NCI-H748 (cell line): ENCODE results near the gene INPP5J.
"Not testable (repeated sequence)": the region's sequence is repeated elsewhere in the genome, so short reads cannot be mapped to it uniquely, and the experiment has no call there.

Experiments used
- DNase-seq: peaks from one replicate; lab custom pipeline; 2025; ENCODE audit not compliant: unreplicated experiment; lab: John Stamatoyannopoulos, UW

Gene INPP5J

DNA sequence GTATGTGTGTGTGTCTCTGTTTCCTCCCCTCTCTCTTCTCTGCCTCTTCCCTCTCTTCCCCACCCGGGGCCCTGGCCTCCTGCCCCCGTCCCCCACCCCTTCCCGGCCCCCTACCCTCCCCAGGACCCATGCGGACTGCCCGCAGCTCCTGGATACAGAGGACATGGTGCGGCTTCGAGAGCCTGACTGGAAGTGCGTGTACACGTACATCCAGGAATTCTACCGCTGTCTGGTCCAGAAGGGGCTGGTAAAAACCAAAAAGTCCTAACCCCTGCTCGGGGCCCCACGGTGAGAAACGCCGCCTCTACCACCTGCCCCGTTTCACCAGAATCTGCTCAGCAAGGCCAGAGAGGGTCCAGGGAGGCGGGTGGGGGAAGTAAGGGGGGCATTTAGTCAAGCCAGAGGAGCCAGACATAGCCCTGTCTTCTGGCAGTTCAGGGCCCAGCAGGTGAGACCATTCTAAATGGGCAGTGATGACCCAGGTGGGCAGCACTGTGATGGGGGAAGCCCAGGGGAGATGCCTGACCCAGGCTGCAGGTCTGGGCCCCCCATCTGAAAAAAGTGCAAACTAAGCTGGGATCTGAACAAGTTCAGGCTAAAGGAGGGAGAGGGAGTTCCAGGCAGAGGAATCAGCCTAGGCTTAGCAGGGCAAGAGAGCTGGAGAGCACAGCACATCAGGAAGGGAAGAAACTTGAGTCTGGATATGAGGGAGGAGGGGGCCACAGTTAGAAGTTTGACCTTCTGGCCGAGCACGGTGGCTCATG lies 21.8 kb upstream of the INPP5J start:
- no peak for DNase-seq

DNA sequence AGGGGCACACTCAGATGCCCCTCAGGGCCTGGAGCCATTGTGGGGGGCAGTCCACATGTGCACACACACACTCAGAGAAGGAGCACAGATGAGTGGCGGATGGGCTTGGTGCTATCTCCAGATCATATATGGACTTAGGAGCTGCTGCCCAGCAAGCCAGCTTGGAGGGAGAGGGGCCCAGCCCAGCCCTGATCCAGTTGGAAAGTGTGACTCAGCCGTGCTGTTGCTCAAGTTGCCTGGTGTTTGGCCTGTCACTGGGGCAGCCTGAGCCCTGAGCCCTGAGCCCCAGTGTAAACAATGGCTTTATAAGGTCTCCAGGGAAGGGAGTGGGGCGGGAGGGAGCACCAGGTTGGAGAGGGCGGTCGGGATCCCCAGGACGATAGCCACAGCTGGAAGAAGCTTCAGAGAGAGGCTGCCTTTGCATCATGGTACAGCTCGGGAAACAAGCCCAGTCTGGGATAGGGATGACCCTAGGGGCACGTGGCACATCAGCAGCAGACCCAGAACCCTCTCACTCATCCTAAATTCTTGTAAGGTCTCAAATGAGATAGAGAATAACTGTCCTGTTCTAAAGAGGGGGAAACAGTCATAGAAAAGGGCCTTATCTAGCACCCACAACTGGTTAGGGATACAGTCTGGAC lies 20.2 kb upstream of the INPP5J start:
- DNase-seq = no peak

DNA sequence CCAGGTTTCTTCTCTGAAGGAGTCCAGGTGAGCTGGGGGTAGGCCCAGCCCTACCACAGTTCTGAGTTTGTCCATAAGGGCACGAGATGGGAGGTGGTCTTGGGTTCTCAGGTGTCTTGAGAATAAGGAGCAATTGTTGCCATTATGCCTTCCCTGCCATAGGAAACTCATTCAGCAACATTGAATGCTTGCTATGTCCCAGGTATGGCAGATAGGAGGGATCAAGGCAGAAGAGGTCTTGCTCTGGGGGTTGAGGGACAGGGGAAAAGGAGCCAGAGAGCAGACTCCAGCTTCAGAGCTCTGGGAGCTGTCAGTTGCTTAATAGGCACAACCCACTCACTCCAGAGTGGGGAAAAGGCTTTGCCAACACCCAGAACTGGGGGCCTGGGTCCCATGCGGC lies 19.7 kb upstream of the INPP5J start:
- DNase-seq = no peak

DNA sequence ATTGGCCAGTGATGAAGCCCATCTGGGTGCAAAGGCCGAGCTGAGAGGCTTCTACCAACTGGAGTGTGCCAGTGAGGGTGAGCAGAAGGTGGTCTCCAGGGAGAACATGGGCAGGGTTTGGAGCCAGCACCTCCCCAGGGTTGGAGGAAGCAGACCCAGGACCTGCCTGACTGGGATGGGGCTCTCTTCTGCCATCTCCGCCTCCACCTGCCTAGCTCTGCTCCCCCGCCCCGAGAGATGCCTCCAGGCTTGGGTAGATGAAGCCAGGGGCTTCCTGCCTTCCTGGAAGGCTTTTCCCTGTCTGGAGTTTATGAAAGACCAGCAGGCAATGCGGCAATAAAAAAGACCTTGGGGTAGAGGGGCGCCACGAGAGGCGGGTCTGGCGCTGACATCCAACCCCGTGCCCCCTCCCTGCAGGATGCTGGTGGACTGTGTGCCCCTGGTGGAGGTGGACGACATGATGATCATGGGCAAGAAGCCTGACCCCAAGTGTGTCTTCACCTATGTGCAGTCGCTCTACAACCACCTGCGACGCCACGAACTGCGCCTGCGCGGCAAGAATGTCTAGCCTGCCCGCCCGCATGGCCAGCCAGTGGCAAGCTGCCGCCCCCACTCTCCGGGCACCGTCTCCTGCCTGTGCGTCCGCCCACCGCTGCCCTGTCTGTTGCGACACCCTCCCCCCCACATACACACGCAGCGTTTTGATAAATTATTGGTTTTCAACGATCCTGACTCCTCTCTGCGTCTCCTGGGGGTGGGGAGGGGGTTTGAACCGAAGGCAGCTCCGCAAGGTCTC lies 18.7 kb upstream of the INPP5J start:
- no peak for DNase-seq

DNA sequence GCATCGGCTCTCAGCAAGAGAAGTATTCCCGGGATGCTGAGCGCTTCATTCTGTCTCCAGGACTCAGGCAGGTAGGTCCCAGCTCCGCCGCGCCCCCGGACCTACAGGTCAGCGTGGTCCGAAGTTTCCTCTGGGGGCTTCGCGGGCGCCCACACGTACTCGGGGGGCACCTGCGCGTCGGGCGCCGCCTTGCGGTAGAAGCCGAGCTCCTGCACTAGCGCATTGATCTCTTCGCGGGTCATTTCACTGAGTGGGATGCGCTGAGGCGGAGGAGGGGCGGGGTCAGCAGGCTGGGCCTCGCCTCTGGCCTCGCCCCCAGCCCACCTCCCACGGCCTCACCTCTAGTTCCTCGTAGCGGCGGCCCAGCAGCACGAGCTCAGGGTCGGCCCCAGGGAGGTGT lies 17.9 kb upstream of the INPP5J start:
- no peak for DNase-seq

DNA sequence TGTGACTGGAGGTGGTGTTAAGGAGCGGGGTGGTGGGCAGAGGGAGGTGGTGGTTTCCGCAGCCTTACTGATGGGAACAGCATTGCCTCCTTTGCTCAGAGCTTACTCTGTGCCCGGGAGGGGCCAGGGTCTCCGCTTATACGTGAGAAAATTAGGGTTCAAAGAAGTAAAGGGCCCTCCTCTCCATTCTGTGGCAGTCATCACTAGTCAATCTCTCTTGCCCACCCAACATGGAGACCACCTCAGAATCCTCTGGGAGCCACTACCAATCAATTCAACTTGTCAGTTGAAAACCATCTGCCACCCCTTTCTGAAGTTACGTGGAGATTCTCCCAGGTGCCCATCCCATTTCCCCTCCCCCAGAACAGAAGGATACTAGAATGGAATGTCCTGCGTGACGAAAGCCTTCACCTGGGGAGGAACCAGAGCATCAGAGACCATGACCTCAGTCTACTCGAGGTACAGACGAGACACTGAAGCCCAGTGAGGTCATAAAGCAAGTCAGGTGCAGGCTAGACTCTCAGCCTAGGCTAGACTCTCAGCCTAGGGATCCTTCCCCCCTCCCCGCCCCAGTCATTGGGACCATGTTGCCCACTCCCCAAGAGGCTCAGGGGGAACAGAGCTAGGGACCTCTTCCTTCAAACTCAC lies 17.4 kb upstream of the INPP5J start:
- no peak for DNase-seq

DNA sequence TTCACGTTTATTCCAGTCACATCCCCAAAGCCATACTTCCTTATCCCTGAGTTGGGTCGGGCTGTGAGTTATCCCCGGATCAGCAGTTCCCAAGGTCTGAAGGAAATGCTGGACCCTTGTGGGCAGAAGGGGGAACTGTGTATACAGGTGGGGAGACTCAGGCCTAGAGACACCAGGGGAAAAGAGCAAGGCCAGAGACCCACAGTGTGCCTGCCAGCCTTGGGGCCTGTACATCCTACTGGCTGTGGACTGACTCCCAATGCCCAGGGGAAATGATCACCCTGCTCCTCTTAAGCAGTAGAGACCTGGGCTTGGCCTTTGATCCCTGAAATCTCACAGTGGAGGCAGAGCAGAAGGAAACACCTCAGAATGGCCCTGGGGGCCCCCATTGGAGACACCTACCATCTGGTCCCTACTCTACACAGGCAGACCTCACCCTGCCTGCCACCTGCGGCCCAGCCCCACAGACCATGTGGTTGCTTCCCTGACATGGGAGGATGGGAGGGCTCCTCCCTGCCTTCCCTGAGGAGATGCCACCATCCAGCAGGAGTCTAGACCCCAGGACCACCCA lies 16.7 kb upstream of the INPP5J start:
- DNase-seq = no peak

DNA sequence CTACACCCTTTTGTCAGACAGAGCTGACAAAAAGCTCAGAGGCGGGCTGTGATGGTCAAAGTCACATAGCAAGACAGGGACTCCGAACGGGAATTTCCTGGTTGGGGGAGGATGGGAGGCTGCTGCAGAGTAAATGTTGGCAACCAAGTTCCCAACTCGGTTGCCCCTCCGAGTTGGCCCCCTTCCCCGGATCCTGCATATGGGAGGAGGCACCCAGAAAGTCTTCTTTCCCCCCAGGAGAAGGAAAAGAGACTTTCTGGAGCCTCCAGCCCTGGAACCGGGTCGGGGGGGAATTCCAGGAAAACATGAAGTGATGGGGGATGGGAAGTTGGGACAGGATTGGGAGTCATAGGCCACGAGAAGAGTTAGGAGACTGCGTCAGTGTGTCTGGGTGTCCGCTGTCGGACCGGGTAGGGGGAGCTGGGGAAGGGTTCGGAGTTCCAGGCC lies 16.0 kb upstream of the INPP5J start:
- DNase-seq = no peak

DNA sequence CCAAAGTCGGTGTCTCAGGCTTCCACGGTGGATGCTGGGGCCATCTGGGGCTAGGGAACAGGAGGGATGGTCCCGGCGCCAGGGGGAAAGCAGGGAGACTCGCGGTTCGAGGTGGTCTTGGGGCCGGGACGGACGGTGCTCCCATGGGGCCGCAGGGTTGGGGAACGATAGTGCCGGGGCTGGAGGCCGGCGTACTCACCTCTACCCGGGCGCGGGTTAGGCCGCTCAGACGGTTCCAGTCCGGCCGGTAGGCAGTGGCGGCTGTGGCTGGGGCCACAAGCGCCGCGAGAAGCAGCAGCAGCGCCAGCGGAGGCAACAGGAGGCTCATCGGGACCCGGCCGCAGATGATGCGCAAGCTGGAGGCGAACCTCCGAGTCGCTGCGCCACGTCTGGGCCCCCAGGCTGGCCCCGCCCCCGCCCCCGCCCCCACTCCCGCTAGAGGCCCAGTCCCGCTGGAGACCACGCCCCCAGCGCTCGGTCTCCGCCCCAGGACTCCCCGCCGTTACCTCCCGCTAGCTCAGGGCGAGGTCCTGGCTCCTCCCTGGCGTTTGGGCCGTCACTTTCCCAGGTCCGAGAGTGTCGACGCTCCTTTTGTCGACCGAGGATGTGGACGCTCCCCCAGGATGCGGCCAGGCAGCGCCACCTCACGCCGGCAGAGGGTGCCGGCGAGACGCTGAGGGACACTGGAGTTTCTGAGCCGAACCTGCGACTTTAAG lies 15.4 kb upstream of the INPP5J start, which contains the start of gene SELENOM:
Gene SELENOM (minus strand): TSS at position 391 of the 716 bp plus-strand sequence. CDS start 63 bp downstream, at position 328.
- peak; percentile 81 for DNase-seq

DNA sequence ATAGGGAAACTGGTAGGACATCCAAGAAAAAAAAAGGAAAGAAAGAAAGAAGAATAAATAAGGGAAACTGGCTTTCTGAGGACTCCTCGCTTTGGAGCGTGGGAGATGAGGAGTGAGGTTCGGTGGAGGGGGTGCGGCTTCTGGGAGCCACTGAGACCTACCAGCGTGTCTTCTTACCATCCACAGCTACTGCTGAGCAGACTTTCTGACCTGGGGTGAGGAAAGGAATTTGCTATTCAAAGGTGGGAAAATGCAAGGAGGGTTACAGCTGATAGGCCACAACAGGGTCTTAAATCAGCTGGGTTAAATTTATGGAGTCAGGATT lies 14.9 kb upstream of the INPP5J start:
- no peak for DNase-seq

DNA sequence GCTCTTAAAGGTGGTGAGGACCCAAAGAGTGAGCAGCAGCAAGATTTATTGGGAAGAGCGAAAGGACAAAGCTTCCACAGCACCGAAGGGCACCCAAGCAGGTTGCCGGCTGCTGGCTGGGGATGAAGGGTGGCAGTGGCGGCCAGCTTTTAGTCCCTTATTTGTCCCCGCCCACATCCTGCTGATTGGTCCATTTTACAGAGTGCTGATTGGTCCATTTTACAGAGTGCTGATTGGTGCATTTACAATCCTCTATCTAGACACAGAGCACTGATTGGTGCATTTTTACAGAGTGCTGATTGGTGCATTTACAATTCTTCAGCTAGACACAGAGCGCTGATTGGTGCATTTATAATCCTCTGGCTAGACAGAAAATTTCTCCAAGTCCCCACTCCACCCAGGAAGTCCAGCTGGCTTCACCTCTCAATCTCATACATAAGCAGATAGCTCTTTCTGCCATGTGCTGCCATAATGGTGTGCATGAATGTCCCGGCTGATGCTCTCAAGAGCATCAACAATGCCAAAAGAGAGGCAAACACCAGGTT lies 10.1 kb upstream of the INPP5J start:
- not testable (repeated sequence) for DNase-seq

DNA sequence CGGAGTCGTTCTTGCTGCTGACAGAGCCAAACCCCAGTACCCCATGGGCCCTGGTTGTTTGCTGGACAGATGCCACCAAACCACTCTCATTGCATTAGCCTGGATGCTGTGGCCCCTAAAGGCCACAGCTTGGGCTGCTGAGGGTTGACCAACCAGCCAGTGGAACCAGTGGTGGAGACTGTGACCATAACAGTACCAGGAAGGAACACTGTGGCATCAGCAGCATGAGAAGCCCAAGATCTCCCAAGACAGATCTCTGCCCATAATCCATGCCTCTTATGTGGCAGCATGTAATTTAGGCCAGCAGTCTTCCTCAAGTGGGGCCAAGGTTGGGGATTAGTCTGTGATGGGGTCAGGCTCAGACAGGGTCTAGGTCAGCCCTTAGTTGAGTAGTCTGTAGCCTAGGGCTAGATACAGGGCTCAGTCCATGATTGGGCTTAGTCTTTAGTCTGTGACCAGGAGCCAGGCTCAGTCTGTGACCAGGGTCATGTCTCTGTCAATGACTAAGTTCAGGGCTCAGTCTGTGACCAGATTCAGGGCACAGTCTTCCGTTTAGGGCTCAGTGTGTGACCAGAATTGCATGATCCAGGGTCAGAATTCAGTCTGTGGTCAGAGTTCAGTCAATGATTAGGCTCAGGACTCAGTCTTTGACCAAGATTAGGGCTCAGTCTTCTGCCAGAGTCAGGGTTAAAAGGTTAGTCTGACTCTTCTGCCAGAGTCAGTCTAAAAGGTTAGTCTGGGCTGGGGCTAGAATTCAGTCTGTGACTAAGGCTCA lies 4.5 kb upstream of the INPP5J start:
- DNase-seq = no peak

DNA sequence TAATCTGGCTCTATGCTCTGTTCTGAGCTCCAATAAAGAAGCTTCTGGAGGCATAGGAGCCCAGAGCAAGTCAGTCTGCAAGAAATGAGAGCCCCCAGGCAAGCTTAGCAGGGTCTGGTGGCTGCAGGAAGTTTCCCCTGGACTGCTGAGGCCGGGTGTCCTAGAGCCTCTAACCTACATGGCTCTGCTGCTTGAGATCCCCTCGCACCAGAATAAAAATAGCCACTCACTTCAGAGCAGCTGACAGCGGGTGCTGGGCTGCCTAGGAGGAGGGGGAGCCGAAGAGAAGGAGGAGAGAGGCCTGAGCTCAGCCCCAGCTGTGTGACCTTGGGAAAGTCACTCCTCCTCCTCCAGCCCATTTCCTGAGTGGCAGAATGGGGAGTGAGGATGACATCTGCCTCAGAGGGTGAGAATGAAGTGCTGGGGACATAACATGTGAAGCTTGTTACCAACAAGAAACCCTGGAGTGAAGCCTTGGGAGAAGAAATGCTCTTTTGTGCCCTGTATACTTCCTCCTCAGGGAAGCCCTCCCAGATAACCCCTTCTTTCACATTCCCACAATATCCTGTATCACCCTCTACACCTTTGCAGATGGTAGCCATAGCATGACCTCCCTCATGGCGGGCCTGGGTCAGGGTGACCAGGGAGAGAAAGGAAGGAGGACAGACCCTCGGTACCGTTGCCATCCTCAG lies 3.6 kb upstream of the INPP5J start:
- no peak for DNase-seq

DNA sequence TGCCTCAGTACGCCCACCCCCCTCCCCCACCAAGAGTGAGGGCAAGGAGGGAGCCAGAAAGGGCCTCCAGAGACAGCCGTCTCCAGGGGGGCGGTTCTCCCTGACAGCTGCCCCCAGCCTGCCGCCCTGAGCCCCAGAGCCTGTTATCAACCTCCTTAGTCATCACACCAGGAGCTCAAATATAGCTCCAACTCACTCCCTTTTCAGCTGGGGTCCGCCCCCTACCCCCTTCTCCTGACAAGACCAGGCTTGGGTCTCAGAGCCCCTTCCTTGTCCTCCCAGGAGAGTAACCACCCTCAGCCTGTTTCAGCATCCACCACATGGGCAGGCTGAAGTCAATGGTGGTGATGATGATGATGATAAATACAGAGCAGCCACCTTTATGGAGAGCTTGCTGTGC lies 2.5 kb upstream of the INPP5J start:
- DNase-seq = no peak

DNA sequence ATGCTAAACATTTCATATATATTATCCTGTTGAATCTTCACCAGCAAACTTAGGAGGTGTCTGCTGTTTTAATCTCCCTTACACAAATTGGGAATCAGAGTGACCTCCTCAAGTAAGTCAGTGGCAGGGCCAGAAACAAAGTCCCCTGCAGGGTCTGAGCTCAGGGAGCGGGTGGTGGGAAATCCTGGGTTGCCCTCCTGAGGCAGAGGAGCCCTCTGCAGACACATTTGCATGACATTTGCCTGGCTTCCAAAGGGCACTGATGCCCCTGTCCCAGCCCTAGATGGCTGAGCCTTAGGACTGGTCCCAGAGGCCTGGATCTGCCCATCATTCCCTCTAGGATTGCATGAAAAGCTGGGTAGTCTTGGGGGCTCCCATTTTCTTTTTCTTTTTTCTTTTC lies 2.1 kb upstream of the INPP5J start:
- no peak for DNase-seq

DNA sequence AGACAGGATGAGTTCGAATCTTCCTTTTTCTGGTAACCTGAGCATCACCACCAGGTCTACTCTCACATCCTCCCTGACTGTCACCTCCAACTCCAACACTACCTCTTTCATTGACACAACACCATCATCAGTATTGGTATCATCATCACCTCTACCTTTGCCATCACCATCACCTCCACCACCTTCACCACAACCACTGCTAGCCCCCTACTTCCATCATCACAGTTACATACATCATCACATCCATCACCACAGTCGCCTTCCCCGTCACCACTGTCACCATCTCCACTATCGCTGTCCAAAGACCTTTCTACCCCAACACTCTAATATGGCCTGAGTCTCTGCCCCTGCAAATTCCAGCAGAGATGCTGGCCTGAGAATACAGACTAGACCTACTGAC lies 1.4 kb upstream of the INPP5J start:
- DNase-seq = no peak

DNA sequence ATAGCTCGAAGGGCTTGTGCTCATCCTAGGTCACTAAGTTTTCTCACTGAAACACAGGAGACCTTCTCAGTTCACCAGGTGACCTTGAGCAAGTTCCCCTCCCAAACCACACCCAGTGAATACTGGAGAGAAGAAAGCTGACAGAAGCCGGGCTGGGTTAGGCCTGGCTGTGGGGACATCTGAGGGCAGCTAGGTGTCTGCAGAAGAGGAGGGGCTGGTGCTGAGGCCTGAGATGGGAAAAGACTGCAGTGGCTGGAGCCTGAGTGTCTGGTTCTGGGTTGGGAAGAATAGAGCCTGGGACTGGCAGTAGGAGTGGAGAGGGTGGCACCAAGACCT lies 602 bp upstream of the INPP5J start:
- DNase-seq = no peak

DNA sequence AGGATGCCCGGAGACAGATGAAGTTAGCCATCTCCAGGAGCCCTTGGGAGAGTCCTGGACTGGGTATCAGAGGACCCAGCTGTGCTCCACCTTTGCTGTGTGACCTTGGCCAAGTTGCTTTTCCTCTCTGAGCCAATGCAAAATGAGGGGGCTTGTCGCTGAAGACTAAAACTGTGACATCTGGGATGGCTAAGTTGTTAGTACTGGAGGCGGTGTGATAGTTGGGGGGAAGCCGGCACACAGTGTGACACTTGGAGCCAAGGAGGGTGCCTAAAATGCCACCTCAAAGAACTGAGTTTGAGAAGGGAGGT lies 481 bp downstream of the INPP5J start:
- no peak for DNase-seq

DNA sequence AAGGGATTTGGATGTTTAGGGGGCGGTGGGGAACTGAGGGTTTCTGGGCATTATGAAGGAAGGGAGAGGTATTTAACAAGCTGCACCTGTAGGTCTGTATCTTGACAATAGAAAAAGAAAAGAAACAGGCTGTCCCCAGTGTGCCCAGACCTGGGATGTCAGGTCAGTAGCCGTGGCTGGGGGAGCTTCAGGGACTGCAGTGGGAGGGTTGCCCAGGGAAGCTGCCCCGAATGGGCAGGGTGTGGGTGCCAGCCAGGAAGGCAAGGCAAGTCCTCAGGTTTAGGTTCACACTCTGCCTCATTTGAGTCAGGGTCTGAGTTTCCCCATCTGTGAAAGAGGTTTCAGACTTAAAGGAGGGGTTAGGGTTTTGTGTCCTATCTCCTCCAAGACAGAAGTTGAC lies 1.5 kb downstream of the INPP5J start:
- no peak for DNase-seq
